Neuronal stem cell (in vitro differentiated cells): ENCODE measurements around the gene HMX3.

ENCODE experiments used
- DNase-seq: peaks from one replicate; pipeline ENCODE4 v3.0.0-alpha.2; 2013; ENCODE audit warnings: low spot score
- H2AFZ ChIP-seq: one replicate; pipeline ENCODE4 v1.6.1; 2013; ENCODE audit warnings: mild to moderate bottlenecking, low read length, inconsistent platforms
- H2AK5ac ChIP-seq: 2 replicates; pipeline ENCODE4 v1.6.1; 2013; ENCODE audit warnings: low read depth, mild to moderate bottlenecking, inconsistent platforms, low read length, moderate library complexity, mixed read lengths
- H2BK120ac ChIP-seq: 2 replicates; pipeline ENCODE4 v1.6.1; 2013; ENCODE audit warnings: low read depth, mild to moderate bottlenecking, inconsistent platforms, low read length, moderate library complexity, mixed read lengths
- H2BK12ac ChIP-seq: one replicate; pipeline ENCODE4 v1.6.1; 2013; ENCODE audit warnings: low read length, inconsistent platforms
- H2BK15ac ChIP-seq: 2 replicates; pipeline ENCODE4 v1.6.1; 2013; ENCODE audit warnings: mild to moderate bottlenecking, low read length, inconsistent platforms, mixed read lengths
- H2BK5ac ChIP-seq: one replicate; pipeline ENCODE4 v1.6.1; 2013; ENCODE audit warnings: inconsistent platforms, mild to moderate bottlenecking, low read length, moderate library complexity
- H3K14ac ChIP-seq: one replicate; pipeline ENCODE4 v1.6.1; 2013; ENCODE audit warnings: low read length, inconsistent platforms
- H3K18ac ChIP-seq: 2 replicates; pipeline ENCODE4 v1.6.1; 2013; ENCODE audit warnings: low read length, inconsistent platforms
- H3K23ac ChIP-seq: 2 replicates; pipeline ENCODE4 v1.6.1; 2013; ENCODE audit warnings: low read depth, mild to moderate bottlenecking, mixed read lengths, low read length, inconsistent platforms; ENCODE audit not compliant: poor library complexity
- H3K27ac ChIP-seq: replicated peaks from 3 replicates; pipeline ENCODE4 v1.5.1; 2013; ENCODE audit warnings: low read length, inconsistent platforms
- H3K27me3 ChIP-seq, 3 experiments: 2 replicates each; pipeline ENCODE4 v1.6.1; 2013; ENCODE audit warnings: low read length in 3 of 3, mild to moderate bottlenecking in 2 of 3, inconsistent platforms in 1 of 3, low read depth in 1 of 3, mixed read lengths in 1 of 3, moderate library complexity in 1 of 3; ENCODE audit not compliant: control insufficient read depth in 3 of 3, insufficient read depth in 3 of 3
- H3K36me3 ChIP-seq, 2 donors: replicated peaks in 1 of 2; 2 replicates each; pipeline ENCODE4 v1.6.1; 2013; ENCODE audit warnings: low read length in 2 of 2; ENCODE audit not compliant: control insufficient read depth in 2 of 2, insufficient read depth in 2 of 2
- H3K4ac ChIP-seq: 2 replicates; pipeline ENCODE4 v1.6.1; 2013; ENCODE audit warnings: inconsistent platforms, mild to moderate bottlenecking, low read length, moderate library complexity
- H3K4me1 ChIP-seq, 2 donors: 1 replicate in 1 of 2; 2 replicates in 1 of 2; pipeline ENCODE4 v1.6.1; 2013; ENCODE audit warnings: low read length in 2 of 2, low read depth in 1 of 2; ENCODE audit not compliant: control insufficient read depth in 2 of 2, insufficient read depth in 1 of 2
- H3K4me2 ChIP-seq: one replicate; pipeline ENCODE4 v1.6.1; 2013; ENCODE audit warnings: mild to moderate bottlenecking, low read length, inconsistent platforms; ENCODE audit not compliant: insufficient read depth, poor library complexity, severe bottlenecking
- H3K4me3 ChIP-seq, 2 donors: 2 replicates each; pipeline ENCODE4 v1.5.1; 2013; ENCODE audit warnings: low read length in 2 of 2, mild to moderate bottlenecking in 2 of 2, inconsistent platforms in 1 of 2, moderate library complexity in 1 of 2
- H3K79me1 ChIP-seq: one replicate; pipeline ENCODE4 v1.6.1; 2013; ENCODE audit warnings: low read depth, mild to moderate bottlenecking, inconsistent platforms, low read length, moderate library complexity
- H3K9ac ChIP-seq: one replicate; pipeline ENCODE4 v1.6.1; 2013; ENCODE audit warnings: mild to moderate bottlenecking, low read depth, low read length, inconsistent platforms; ENCODE audit not compliant: poor library complexity
- H3K9me3 ChIP-seq, 2 donors: replicated peaks in 1 of 2; 2 replicates each; pipeline versions ENCODE3 to v1.6.1; 2013; ENCODE audit warnings: low read length in 2 of 2, mild to moderate bottlenecking in 2 of 2, inconsistent platforms in 1 of 2, low read depth in 1 of 2, mixed read lengths in 1 of 2, moderate library complexity in 1 of 2; ENCODE audit not compliant: control insufficient read depth in 2 of 2, insufficient read depth in 1 of 2
- H4K8ac ChIP-seq: one replicate; pipeline ENCODE4 v1.6.1; 2013; ENCODE audit warnings: low read depth, mild to moderate bottlenecking, inconsistent platforms, low read length, moderate library complexity
- H4K91ac ChIP-seq: one replicate; pipeline ENCODE4 v1.6.1; 2013; ENCODE audit warnings: low read length, low read depth, mild to moderate bottlenecking, inconsistent platforms; ENCODE audit not compliant: poor library complexity
- WGBS, 2 donors: extraction: QIAGEN DNeasy Blood & Tissue Kit; methylation state at CpG; one replicate each; pipeline ENCODE4 v1.1.7; 2013; ENCODE audit warnings: missing lambda C conversion rate in 2 of 2, mixed read lengths in 1 of 2; ENCODE audit not compliant: insufficient read length in 2 of 2, insufficient replicate concordance in 1 of 2; ENCODE audit errors: extremely low coverage in 2 of 2; 5-methylcytosine and 5-hydroxymethylcytosine counted together

Gene HMX3

DNA sequence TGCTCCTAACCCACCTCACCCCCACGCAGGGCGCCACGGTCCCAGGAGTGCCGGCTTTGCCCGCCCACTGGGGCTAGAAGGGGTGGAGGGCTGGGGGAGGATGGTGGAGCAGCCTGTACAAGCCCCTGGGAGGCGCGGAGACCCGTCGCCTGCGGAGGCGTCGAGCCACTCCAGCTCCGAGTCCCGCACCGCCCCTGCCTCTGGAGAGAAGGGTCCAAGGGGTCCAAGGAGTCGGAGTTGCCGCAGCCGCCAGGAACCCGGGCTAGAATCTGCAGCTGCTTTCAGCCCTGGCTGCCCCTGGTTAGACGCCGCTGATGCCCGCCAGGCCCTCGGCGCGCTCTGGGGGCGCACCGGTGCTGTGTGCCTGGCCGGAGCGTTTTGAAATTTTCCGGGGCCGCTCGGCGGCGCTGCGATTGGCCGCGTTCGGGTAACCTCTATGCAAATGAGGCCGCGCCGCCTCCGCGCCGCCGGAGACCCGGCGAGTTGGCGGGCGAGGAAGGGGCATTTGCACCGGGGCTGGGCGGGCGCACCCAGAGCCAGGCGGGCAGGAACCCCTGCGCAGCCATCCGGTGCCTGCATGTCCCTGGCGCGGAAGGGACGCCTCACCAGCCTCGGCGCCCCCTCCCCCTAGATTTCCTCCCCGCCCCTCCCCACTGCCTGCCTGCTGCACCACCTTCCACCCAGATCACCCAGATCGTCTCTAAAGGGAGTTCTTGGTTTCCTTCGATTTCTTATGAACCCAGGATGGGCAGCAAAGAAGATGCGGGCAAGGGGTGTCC, 12.1 kb downstream of the HMX3 start, which contains the start of gene HMX2:
TSS of gene HMX2 (plus strand) at position 502 of the 779 bp plus-strand sequence. CDS start at position 745, 243 bp downstream.
- no CpG with 5 or more reads among the region's 64 CpGs for WGBS, 2 donors
- H2BK12ac ChIP-seq, result no peak within 1 kb of the TSS
- H3K4me3 ChIP-seq, result no peak within 1 kb of the TSS
- H3K18ac ChIP-seq, result peak within 1 kb of the TSS; percentile 77
- peak within 1 kb of the TSS; percentile 19 for H2BK15ac ChIP-seq
- peak within 1 kb of the TSS; percentile 31 for H2BK5ac ChIP-seq
- H3K23ac ChIP-seq, result no peak within 1 kb of the TSS
- no peak within 1 kb of the TSS for H3K27ac ChIP-seq
- no peak within 1 kb of the TSS for H3K9ac ChIP-seq
- no peak within 1 kb of the TSS for H2BK120ac ChIP-seq
- peaks cover 11 to 17% of the 10 kb centered on the region in 2 donors for H3K4me1 ChIP-seq
- peak within 1 kb of the TSS; percentile 63 for H2AFZ ChIP-seq
- no peak within 1 kb of the TSS for H3K4ac ChIP-seq
- H3K36me3 ChIP-seq, result no peaks in the 10 kb centered on the region
- H3K4me2 ChIP-seq, result peak within 1 kb of the TSS; percentile 48
- peaks cover 0 to 2% of the 10 kb centered on the region in 2 donors for H3K9me3 ChIP-seq
- H3K14ac ChIP-seq, result no peak within 1 kb of the TSS
- H4K91ac ChIP-seq, result no peak within 1 kb of the TSS
- DNase-seq, result peak; percentile 67
- H4K8ac ChIP-seq, result no peak within 1 kb of the TSS
- peaks cover 71 to 100% (median 98%) of the 10 kb centered on the region in 3 experiments for H3K27me3 ChIP-seq
- H3K79me1 ChIP-seq, result peaks cover 2% of the 10 kb centered on the region
- peak within 1 kb of the TSS; percentile 50 for H2AK5ac ChIP-seq

DNA sequence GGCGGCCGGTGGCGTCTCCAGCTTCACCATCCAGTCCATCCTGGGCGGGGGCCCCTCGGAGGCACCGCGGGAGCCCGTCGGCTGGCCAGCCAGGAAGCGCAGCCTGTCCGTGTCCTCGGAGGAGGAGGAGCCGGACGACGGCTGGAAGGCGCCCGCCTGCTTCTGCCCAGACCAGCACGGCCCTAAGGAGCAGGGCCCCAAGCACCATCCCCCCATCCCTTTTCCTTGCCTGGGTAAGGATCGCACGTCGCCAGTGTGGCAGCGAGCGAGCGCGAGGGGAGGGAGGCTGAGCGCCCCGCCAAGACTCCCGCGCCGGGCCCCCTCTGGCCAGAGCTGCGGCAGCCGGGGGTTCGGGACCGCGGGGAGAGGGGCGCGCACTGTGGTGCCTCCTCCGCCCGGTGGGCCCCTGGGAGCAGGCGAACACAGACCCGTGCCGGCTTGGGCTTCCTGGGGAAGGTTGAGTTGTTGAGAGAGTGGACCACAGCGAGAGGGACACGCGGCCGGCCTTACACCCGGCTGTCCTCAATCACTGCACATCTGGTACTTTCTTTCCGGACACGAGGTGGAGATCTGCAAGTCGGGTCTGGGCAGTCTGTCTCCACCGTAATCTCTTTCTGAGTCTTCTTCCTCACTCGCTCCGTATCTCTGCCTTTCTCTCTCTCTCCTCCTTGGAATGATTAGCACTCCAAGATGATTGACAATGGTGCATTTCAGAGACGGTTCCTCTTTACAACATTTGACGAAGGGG, 12.8 kb downstream of the HMX3 start:
- Histone ChIP-seq H3K27me3 (peaks cover 64 to 100% (median 92%) of the 10 kb centered on the region in 3 experiments), H2AFZ (peak overlapping the region; percentile 63), H2BK15ac (no peak overlapping the region), H3K23ac (no peak overlapping the region), H2BK12ac (no peak overlapping the region), H3K9ac (no peak overlapping the region), H2BK5ac (peak overlapping the region; percentile 31), H3K79me1 (peaks cover 2% of the 10 kb centered on the region), H3K4ac (no peak overlapping the region), H3K14ac (no peak overlapping the region), H2BK120ac (no peak overlapping the region), H4K8ac (no peak overlapping the region), H4K91ac (no peak overlapping the region), H3K18ac (peak overlapping the region; percentile 77), H3K4me2 (peak overlapping the region; percentile 48), H3K27ac (no peak overlapping the region), H3K4me3 (no peak overlapping the region), H2AK5ac (no peak overlapping the region), H3K36me3 (no peaks in the 10 kb centered on the region), H3K9me3 (peaks cover 0 to 2% of the 10 kb centered on the region in 2 donors), H3K4me1 (peaks cover 11 to 14% of the 10 kb centered on the region in 2 donors)
- WGBS, 2 donors, result no CpG with 5 or more reads among the region's 55 CpGs
- peak; percentile 23 for DNase-seq

DNA sequence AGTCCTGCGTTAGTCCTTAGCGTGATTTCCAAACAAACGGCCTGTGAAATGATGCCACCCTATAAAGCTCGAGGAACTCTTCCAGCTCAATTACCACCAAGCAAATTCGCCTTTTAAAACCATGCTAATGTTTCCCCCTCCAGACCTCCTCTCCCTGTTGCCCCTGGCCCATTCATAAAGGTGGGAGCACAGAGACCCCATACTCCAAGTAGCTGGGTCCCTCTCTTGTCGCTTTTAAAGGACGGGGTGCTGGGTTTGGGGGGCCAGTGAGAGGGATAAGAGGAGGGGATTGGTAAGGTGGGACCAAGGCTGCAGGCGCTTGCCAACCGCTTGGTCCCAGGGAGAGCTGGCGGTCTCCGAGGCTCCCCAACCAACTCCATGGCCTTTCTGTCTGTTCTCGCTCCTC, 13.4 kb downstream of the HMX3 start:
- no CpG with 5 or more reads among the region's 12 CpGs for WGBS, 2 donors
- Histone ChIP-seq H3K27me3 (peaks cover 61 to 94% (median 86%) of the 10 kb centered on the region in 3 experiments), H3K4me3 (peak overlapping the region in 1 of 2 donors; percentile 45)

More for the DNA sequence above, 13.4 kb downstream of the HMX3 start:
- H2BK12ac ChIP-seq, result no peak overlapping the region
- peak overlapping the region; percentile 50 for H2BK15ac ChIP-seq
- H4K91ac ChIP-seq, result no peak overlapping the region
- peaks cover 11 to 14% of the 10 kb centered on the region in 2 donors for H3K4me1 ChIP-seq
- H3K79me1 ChIP-seq, result peaks cover 2% of the 10 kb centered on the region
- H3K27ac ChIP-seq, result no peak overlapping the region
- H3K9me3 ChIP-seq, result peaks cover 0 to 2% of the 10 kb centered on the region in 2 donors
- H3K9ac ChIP-seq, result no peak overlapping the region
- H2AK5ac ChIP-seq, result peak overlapping the region; percentile 50
- H3K36me3 ChIP-seq, result no peaks in the 10 kb centered on the region
- no peak overlapping the region for H3K4ac ChIP-seq
- H2BK120ac ChIP-seq, result no peak overlapping the region
- H2AFZ ChIP-seq, result peak overlapping the region; percentile 99
- no peak overlapping the region for H3K23ac ChIP-seq
- H3K18ac ChIP-seq, result peak overlapping the region; percentile 59
- peak overlapping the region; percentile 97 for H3K4me2 ChIP-seq
- DNase-seq, result peak; percentile 9
- H4K8ac ChIP-seq, result no peak overlapping the region
- no peak overlapping the region for H3K14ac ChIP-seq
- H2BK5ac ChIP-seq, result no peak overlapping the region
